ENCODE measurements around the gene FURIN.
"Not testable (repeated sequence)": the region's sequence is repeated elsewhere in the genome, so short reads cannot be mapped to it uniquely, and the experiment has no call there.

FURIN gene

GRCh38 chr15:90868261-90868689 lies at the start of gene FURIN:
FURIN (plus strand) TSS chr15:90868588; CDS start chr15:90875741, 7,153 bp downstream.
- DNase-seq, result no peak

- DNase-seq, result no peak
These were observed 49.0 kb upstream of the FURIN start for GRCh38 chr15:90819390-90819789.

- DNase-seq, result no peak
These were observed 48.5 kb upstream of the FURIN start for GRCh38 chr15:90819850-90820249.

- DNase-seq, result no peak
These were observed 47.9 kb upstream of the FURIN start for GRCh38 chr15:90820481-90820880.

- DNase-seq, result no peak
These were observed 46.0 kb upstream of the FURIN start for GRCh38 chr15:90822204-90822955.

- no peak for DNase-seq
These were observed 44.9 kb upstream of the FURIN start for GRCh38 chr15:90823455-90823974.

- not testable (repeated sequence) for DNase-seq
These were observed 43.1 kb upstream of the FURIN start for GRCh38 chr15:90825115-90825899.

GRCh38 chr15:90826206-90826885 lies 42.0 kb upstream of the FURIN start:
- not testable (repeated sequence) for DNase-seq

GRCh38 chr15:90826886-90827435 lies 41.4 kb upstream of the FURIN start:
- DNase-seq, result no peak

DNA sequence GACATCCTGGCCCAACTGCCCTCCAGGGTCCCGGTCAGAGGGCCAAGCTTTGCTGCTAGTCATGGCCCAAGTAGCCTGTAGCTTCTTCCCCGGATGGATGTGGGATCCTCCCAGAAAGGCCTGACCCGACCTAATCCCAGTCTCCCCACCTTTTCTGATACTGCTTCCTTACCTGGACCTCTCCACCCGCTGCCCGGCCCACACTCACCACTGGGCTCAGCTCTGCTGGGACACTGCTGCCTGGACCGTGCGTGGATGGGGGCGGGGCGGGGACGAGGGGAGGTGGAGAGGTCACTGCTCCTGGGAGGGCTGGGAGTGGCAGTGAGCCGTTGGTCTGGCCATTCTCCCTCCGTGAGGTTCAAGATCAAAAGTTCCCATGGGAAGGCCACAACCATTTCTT lies 40.3 kb upstream of the FURIN start:
- DNase-seq, result no peak

- no peak for DNase-seq
These were observed 39.3 kb upstream of the FURIN start for GRCh38 chr15:90829126-90829525.

DNA sequence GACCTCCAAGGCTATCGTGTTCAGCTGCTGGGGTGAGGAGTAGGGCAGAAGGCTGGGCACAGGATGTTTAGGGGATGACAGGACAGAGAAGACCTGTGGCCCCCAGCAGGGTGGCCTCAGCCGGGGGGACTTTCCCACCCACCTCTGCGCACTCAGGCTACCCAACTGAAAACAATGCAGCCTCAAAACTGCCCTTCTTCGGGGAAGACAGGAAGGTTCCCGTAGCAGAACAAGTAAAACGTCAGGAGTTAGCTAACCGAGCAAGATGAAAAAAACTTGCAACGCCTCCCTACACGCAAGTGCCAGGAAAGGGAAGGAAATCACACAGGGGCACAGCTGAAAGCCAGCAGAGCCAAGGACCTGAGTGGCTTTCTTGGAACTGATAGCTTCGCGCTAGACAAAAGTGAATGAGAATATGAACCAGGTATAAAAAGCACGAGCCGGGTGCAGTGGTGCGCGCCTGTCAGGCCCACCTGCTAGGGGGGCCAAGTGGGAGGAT lies 38.4 kb upstream of the FURIN start:
- no peak for DNase-seq

DNA sequence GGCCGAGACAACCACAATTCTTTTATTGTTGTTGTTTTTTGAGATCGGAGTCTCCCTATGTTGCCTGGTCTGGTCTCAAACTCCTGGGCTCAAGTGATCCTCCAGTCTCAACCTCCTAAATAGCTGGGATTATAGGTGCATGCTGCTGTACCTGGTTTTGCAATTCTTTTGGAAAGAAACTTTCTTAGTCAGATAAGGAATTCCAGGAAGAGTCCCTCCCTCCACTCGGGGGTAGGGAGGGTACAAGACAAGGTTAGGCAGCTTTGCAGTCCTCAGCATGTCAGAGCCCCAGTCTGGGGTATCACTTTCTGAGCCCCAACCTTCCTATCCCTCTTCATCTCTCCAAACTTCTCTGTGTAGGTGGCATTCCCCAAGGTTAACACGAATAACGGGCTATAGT lies 33.8 kb upstream of the FURIN start:
- DNase-seq, result no peak

- no peak for DNase-seq
These were observed 32.0 kb upstream of the FURIN start for GRCh38 chr15:90836296-90836871.

- no peak for DNase-seq
These were observed 31.3 kb upstream of the FURIN start for GRCh38 chr15:90837094-90837493.

- DNase-seq, result no peak
These were observed 30.2 kb upstream of the FURIN start for GRCh38 chr15:90838139-90838538.

- DNase-seq, result no peak
These were observed 29.8 kb upstream of the FURIN start for GRCh38 chr15:90838544-90838943.

DNA sequence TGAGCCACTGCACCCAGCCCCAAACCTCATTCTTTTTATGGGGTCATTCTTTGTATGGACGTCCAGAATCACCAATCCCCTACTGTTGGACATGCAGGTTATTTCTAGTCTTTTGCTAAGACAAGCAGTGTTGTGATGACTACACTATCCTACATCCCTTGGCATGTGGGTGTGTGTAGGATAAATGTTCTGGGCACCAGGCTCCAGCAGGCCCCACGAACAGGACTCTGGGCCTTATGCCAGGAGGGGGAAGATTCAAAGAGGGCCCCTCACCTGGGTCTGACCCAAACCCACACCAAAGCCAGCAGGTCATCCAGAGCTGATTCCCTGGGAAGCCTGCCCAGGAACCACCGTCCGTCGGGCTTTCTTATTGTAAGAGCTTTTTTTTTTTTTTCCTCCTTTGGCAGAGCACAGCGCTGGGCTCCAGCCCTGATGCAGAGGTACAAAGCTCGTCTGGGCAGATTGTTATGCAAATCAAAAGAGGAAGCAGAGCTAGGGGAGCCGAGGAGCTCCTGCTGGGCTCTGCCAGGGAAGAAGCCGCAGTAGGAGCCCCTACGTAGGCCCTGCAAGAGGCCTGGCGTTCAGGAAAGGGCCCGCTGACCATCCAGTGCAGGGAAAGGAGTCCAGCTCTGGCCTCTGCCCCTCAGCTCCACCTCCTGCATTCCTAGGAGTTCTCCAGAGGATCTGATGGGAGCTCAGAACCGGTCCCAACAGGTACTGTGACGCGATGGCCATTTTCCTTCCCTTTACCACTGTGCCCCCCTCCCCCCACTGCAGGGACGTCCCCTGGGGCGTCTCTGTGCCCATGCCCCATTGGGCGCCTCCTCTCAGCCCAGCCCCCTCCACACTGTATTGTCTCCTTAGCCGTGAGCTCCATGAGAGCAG lies 29.0 kb upstream of the FURIN start:
- DNase-seq, result no peak

GRCh38 chr15:90840157-90840855 lies 28.1 kb upstream of the FURIN start:
- DNase-seq, result no peak

GRCh38 chr15:90840954-90841353 lies 27.4 kb upstream of the FURIN start:
- no peak for DNase-seq

GRCh38 chr15:90844696-90845095 lies 23.7 kb upstream of the FURIN start:
- no peak for DNase-seq

All from amniotic stem cell (primary cell).